Neuronal stem cell (in vitro differentiated cells): Measurements from ENCODE around the gene KIAA0319L.

Experiments
- DNase-seq: peaks from one replicate; pipeline ENCODE4 v3.0.0-alpha.2; 2013; ENCODE audit warnings: low spot score
- H2AFZ ChIP-seq: one replicate; pipeline ENCODE4 v1.6.1; 2013; ENCODE audit warnings: mild to moderate bottlenecking, low read length, inconsistent platforms
- H2AK5ac ChIP-seq: 2 replicates; pipeline ENCODE4 v1.6.1; 2013; ENCODE audit warnings: low read depth, mild to moderate bottlenecking, inconsistent platforms, low read length, moderate library complexity, mixed read lengths
- H2BK120ac ChIP-seq: 2 replicates; pipeline ENCODE4 v1.6.1; 2013; ENCODE audit warnings: low read depth, mild to moderate bottlenecking, inconsistent platforms, low read length, moderate library complexity, mixed read lengths
- H2BK12ac ChIP-seq: one replicate; pipeline ENCODE4 v1.6.1; 2013; ENCODE audit warnings: low read length, inconsistent platforms
- H2BK15ac ChIP-seq: 2 replicates; pipeline ENCODE4 v1.6.1; 2013; ENCODE audit warnings: mild to moderate bottlenecking, low read length, inconsistent platforms, mixed read lengths
- H2BK5ac ChIP-seq: one replicate; pipeline ENCODE4 v1.6.1; 2013; ENCODE audit warnings: inconsistent platforms, mild to moderate bottlenecking, low read length, moderate library complexity
- H3K14ac ChIP-seq: one replicate; pipeline ENCODE4 v1.6.1; 2013; ENCODE audit warnings: low read length, inconsistent platforms
- H3K18ac ChIP-seq: 2 replicates; pipeline ENCODE4 v1.6.1; 2013; ENCODE audit warnings: low read length, inconsistent platforms
- H3K23ac ChIP-seq: 2 replicates; pipeline ENCODE4 v1.6.1; 2013; ENCODE audit warnings: low read depth, mild to moderate bottlenecking, mixed read lengths, low read length, inconsistent platforms; ENCODE audit not compliant: poor library complexity
- H3K27ac ChIP-seq: replicated peaks from 3 replicates; pipeline ENCODE4 v1.5.1; 2013; ENCODE audit warnings: low read length, inconsistent platforms
- H3K27me3 ChIP-seq, 3 experiments: 2 replicates each; pipeline ENCODE4 v1.6.1; 2013; ENCODE audit warnings: low read length in 3 of 3, mild to moderate bottlenecking in 2 of 3, inconsistent platforms in 1 of 3, low read depth in 1 of 3, mixed read lengths in 1 of 3, moderate library complexity in 1 of 3; ENCODE audit not compliant: control insufficient read depth in 3 of 3, insufficient read depth in 3 of 3
- H3K36me3 ChIP-seq, 2 donors: replicated peaks in 1 of 2; 2 replicates each; pipeline ENCODE4 v1.6.1; 2013; ENCODE audit warnings: low read length in 2 of 2; ENCODE audit not compliant: control insufficient read depth in 2 of 2, insufficient read depth in 2 of 2
- H3K4ac ChIP-seq: 2 replicates; pipeline ENCODE4 v1.6.1; 2013; ENCODE audit warnings: inconsistent platforms, mild to moderate bottlenecking, low read length, moderate library complexity
- H3K4me1 ChIP-seq, 2 donors: 1 replicate in 1 of 2; 2 replicates in 1 of 2; pipeline ENCODE4 v1.6.1; 2013; ENCODE audit warnings: low read length in 2 of 2, low read depth in 1 of 2; ENCODE audit not compliant: control insufficient read depth in 2 of 2, insufficient read depth in 1 of 2
- H3K4me2 ChIP-seq: one replicate; pipeline ENCODE4 v1.6.1; 2013; ENCODE audit warnings: mild to moderate bottlenecking, low read length, inconsistent platforms; ENCODE audit not compliant: insufficient read depth, poor library complexity, severe bottlenecking
- H3K4me3 ChIP-seq, 2 donors: 2 replicates each; pipeline ENCODE4 v1.5.1; 2013; ENCODE audit warnings: low read length in 2 of 2, mild to moderate bottlenecking in 2 of 2, inconsistent platforms in 1 of 2, moderate library complexity in 1 of 2
- H3K79me1 ChIP-seq: one replicate; pipeline ENCODE4 v1.6.1; 2013; ENCODE audit warnings: low read depth, mild to moderate bottlenecking, inconsistent platforms, low read length, moderate library complexity
- H3K9ac ChIP-seq: one replicate; pipeline ENCODE4 v1.6.1; 2013; ENCODE audit warnings: mild to moderate bottlenecking, low read depth, low read length, inconsistent platforms; ENCODE audit not compliant: poor library complexity
- H3K9me3 ChIP-seq, 2 donors: replicated peaks in 1 of 2; 2 replicates each; pipeline versions ENCODE3 to v1.6.1; 2013; ENCODE audit warnings: low read length in 2 of 2, mild to moderate bottlenecking in 2 of 2, inconsistent platforms in 1 of 2, low read depth in 1 of 2, mixed read lengths in 1 of 2, moderate library complexity in 1 of 2; ENCODE audit not compliant: control insufficient read depth in 2 of 2, insufficient read depth in 1 of 2
- H4K8ac ChIP-seq: one replicate; pipeline ENCODE4 v1.6.1; 2013; ENCODE audit warnings: low read depth, mild to moderate bottlenecking, inconsistent platforms, low read length, moderate library complexity
- H4K91ac ChIP-seq: one replicate; pipeline ENCODE4 v1.6.1; 2013; ENCODE audit warnings: low read length, low read depth, mild to moderate bottlenecking, inconsistent platforms; ENCODE audit not compliant: poor library complexity
- WGBS, 2 donors: extraction: QIAGEN DNeasy Blood & Tissue Kit; methylation state at CpG; one replicate each; pipeline ENCODE4 v1.1.7; 2013; ENCODE audit warnings: missing lambda C conversion rate in 2 of 2, mixed read lengths in 1 of 2; ENCODE audit not compliant: insufficient read length in 2 of 2, insufficient replicate concordance in 1 of 2; ENCODE audit errors: extremely low coverage in 2 of 2; 5-methylcytosine and 5-hydroxymethylcytosine counted together

KIAA0319L gene

GRCh38 chr1:35573198-35574124 is 16.3 kb upstream of the KIAA0319L start, which contains the start of gene TFAP2E:
TFAP2E (plus strand) TSS chr1:35573314; CDS start chr1:35573578, 264 bp downstream.
- Histone ChIP-seq H3K9me3 (peaks cover 0 to 1% of the 10 kb centered on the region in 2 donors), H3K27me3 (peaks cover 54 to 83% (median 72%) of the 10 kb centered on the region in 3 experiments), H4K8ac (no peak within 1 kb of the TSS), H3K4me3 (peak within 1 kb of the TSS; percentile 44 to 48), H3K18ac (peak within 1 kb of the TSS; percentile 64), H2BK12ac (no peak within 1 kb of the TSS), H2BK120ac (peak within 1 kb of the TSS; percentile 8), H4K91ac (no peak within 1 kb of the TSS), H3K27ac (no peak within 1 kb of the TSS), H3K36me3 (no peaks in the 10 kb centered on the region), H3K4me2 (peak within 1 kb of the TSS; percentile 73), H3K79me1 (no peaks in the 10 kb centered on the region), H2BK15ac (no peak within 1 kb of the TSS), H2AK5ac (peak within 1 kb of the TSS; percentile 21), H3K23ac (peak within 1 kb of the TSS; percentile 16), H2AFZ (peak within 1 kb of the TSS; percentile 90), H3K4ac (no peak within 1 kb of the TSS), H2BK5ac (no peak within 1 kb of the TSS), H3K4me1 (peaks cover 3 to 11% of the 10 kb centered on the region in 2 donors), H3K14ac (no peak within 1 kb of the TSS), H3K9ac (no peak within 1 kb of the TSS)
- no CpG with 5 or more reads among the region's 95 CpGs for WGBS, 2 donors
- no peak for DNase-seq

GRCh38 chr1:35572296-35572695 is 15.1 kb upstream of the KIAA0319L start:
- Histone ChIP-seq H3K27ac (no peak overlapping the region), H4K8ac (no peak overlapping the region), H2BK5ac (no peak overlapping the region), H3K4me1 (peaks cover 3 to 4% of the 10 kb centered on the region in 2 donors), H3K18ac (no peak overlapping the region), H3K36me3 (no peaks in the 10 kb centered on the region), H2BK15ac (no peak overlapping the region), H3K4me2 (no peak overlapping the region), H3K27me3 (peaks cover 42 to 71% (median 61%) of the 10 kb centered on the region in 3 experiments), H3K9ac (no peak overlapping the region), H4K91ac (no peak overlapping the region), H3K4ac (no peak overlapping the region), H3K23ac (no peak overlapping the region), H3K79me1 (no peaks in the 10 kb centered on the region), H2BK120ac (no peak overlapping the region), H2BK12ac (no peak overlapping the region), H2AFZ (peak overlapping the region; percentile 90), H3K4me3 (no peak overlapping the region), H2AK5ac (no peak overlapping the region), H3K14ac (no peak overlapping the region), H3K9me3 (peaks cover 0 to 1% of the 10 kb centered on the region in 2 donors)
- no peak for DNase-seq
- no CpG with 5 or more reads among the region's 2 CpGs for WGBS, 2 donors

- Histone ChIP-seq H4K91ac (no peak overlapping the region), H4K8ac (no peak overlapping the region), H3K4me3 (no peak overlapping the region), H2BK5ac (no peak overlapping the region), H3K9me3 (peaks cover 0 to 1% of the 10 kb centered on the region in 2 donors), H3K9ac (no peak overlapping the region), H3K14ac (no peak overlapping the region), H3K27ac (no peak overlapping the region), H3K4me2 (no peak overlapping the region), H3K4ac (no peak overlapping the region), H3K23ac (no peak overlapping the region), H3K79me1 (no peaks in the 10 kb centered on the region), H2AFZ (no peak overlapping the region), H3K18ac (no peak overlapping the region), H2BK12ac (no peak overlapping the region), H2AK5ac (no peak overlapping the region), H3K36me3 (peaks cover 2 to 4% of the 10 kb centered on the region in 2 donors), H2BK15ac (no peak overlapping the region), H2BK120ac (no peak overlapping the region), H3K4me1 (peaks cover 3% of the 10 kb centered on the region in 2 donors), H3K27me3 (peaks cover 32 to 61% (median 52%) of the 10 kb centered on the region in 3 experiments)
- WGBS, 2 donors = no CpG with 5 or more reads among the region's 8 CpGs
- no peak for DNase-seq
These were observed 14.1 kb upstream of the KIAA0319L start for GRCh38 chr1:35571263-35571662.

- no peaks in the 10 kb centered on the region for H3K79me1 ChIP-seq
- no CpG with 5 or more reads among the region's 10 CpGs for WGBS, 2 donors
- no peak for DNase-seq
These were observed 13.5 kb upstream of the KIAA0319L start for GRCh38 chr1:35570589-35571137.

More at GRCh38 chr1:35570589-35571137, 13.5 kb upstream of the KIAA0319L start:
- H3K4me1 ChIP-seq = peaks cover 3% of the 10 kb centered on the region in 2 donors
- no peak overlapping the region for H2AFZ ChIP-seq
- H3K9me3 ChIP-seq = peaks cover 0 to 1% of the 10 kb centered on the region in 2 donors
- no peak overlapping the region for H2BK15ac ChIP-seq
- no peak overlapping the region for H3K23ac ChIP-seq
- H3K9ac ChIP-seq = no peak overlapping the region
- no peak overlapping the region for H3K4ac ChIP-seq
- no peak overlapping the region for H2BK12ac ChIP-seq
- H3K27me3 ChIP-seq = peaks cover 27 to 55% (median 46%) of the 10 kb centered on the region in 3 experiments
- H2BK120ac ChIP-seq = no peak overlapping the region
- H4K91ac ChIP-seq = no peak overlapping the region
- no peak overlapping the region for H2AK5ac ChIP-seq
- H3K36me3 ChIP-seq = peaks cover 2 to 6% of the 10 kb centered on the region in 2 donors
- H3K4me3 ChIP-seq = no peak overlapping the region
- H4K8ac ChIP-seq = no peak overlapping the region
- H3K14ac ChIP-seq = no peak overlapping the region
- H3K18ac ChIP-seq = no peak overlapping the region
- no peak overlapping the region for H3K4me2 ChIP-seq
- H3K27ac ChIP-seq = no peak overlapping the region
- H2BK5ac ChIP-seq = no peak overlapping the region
